ENCODE data around the gene RAD50.

Gene RAD50

GRCh38 chr5:132662925-132663770 is 106.4 kb downstream of the RAD50 start:
- peak; percentile 52 for DNase-seq

- DNase-seq: peak; percentile 57
Measured at GRCh38 chr5:132663771-132664695, 107.3 kb downstream of the RAD50 start.

- no peak for DNase-seq
Measured at GRCh38 chr5:132664696-132665209, 108.0 kb downstream of the RAD50 start.

- no peak for DNase-seq
Measured at GRCh38 chr5:132665574-132666080, 108.8 kb downstream of the RAD50 start.

GRCh38 chr5:132666310-132667123 is 109.7 kb downstream of the RAD50 start:
- DNase-seq: peak; percentile 51

- no peak for DNase-seq
Measured at GRCh38 chr5:132667309-132667708, 110.5 kb downstream of the RAD50 start.

GRCh38 chr5:132667761-132668705 is 111.3 kb downstream of the RAD50 start:
- DNase-seq: no peak

GRCh38 chr5:132668706-132669454 is 112.1 kb downstream of the RAD50 start:
- DNase-seq: no peak

- no peak for DNase-seq
Measured at GRCh38 chr5:132669455-132669820, 112.7 kb downstream of the RAD50 start.

GRCh38 chr5:132669966-132670882 is 113.4 kb downstream of the RAD50 start:
- no peak for DNase-seq

- no peak for DNase-seq
Measured at GRCh38 chr5:132671000-132671399, 114.2 kb downstream of the RAD50 start.

- peak; percentile 40 for DNase-seq
Measured at GRCh38 chr5:132673488-132673887, 116.7 kb downstream of the RAD50 start.

- no peak for DNase-seq
Measured at GRCh38 chr5:132673939-132674630, 117.3 kb downstream of the RAD50 start, which contains the start of gene IL4. Gene IL4, plus strand, starts transcription at chr5:132673989. Its CDS starts 62 bp downstream, at chr5:132674051.

- peak; percentile 35 for DNase-seq
Measured at GRCh38 chr5:132674671-132675506, 118.1 kb downstream of the RAD50 start.

- no peak for DNase-seq
Measured at GRCh38 chr5:132675936-132676689, 119.3 kb downstream of the RAD50 start.

GRCh38 chr5:132677191-132677590 is 120.4 kb downstream of the RAD50 start:
- peak; percentile 9 for DNase-seq

Measured in OCI-M1 (cell line).